A549 (cell line): ENCODE measurements around the gene LHX4. TPM values are rescaled to one million over a fixed set of nuclear protein-coding genes. Genes with fewer than 3 reads are reported as not detected.

ENCODE experiments used
- ATAC-seq, 2 experiments: fragments of 200-7000 bp in 1 of 2; fragments of >200 bp in 1 of 2; cut with Nextera tagmentation in 1 of 2; cut with Tn5 transposase in 1 of 2; 3 replicates each; pipeline versions ENCODE4 v1.8.0 to v1.9.1; 2018 to 2020; ENCODE audit warnings: mild to moderate bottlenecking in 1 of 2, moderate library complexity in 1 of 2
- CTCF ChIA-PET: fragments of 300-600 bp; sonication (Branson Sonifier 250); formaldehyde crosslinking; extraction: SDS; loops from one replicate; lab custom pipeline; 2021; ENCODE audit warnings: antibody characterized with exemption, inconsistent platforms; lab: Yijun Ruan, JAX
- POLR2A ChIA-PET: fragments of 350-600 bp; formaldehyde crosslinking; extraction: SDS; loops from one replicate; lab custom pipeline; 2021; ENCODE audit warnings: antibody characterized with exemption, inconsistent platforms; lab: Yijun Ruan, JAX
- DNase-seq, 2 experiments: peaks; one replicate each; pipeline versions ENCODE4 v3.0.0 to v3.0.0-alpha.2; 2011 to 2016; ENCODE audit warnings: low read depth in 1 of 2, low spot score in 1 of 2
- FAIRE-seq: peaks from 2 replicates; lab custom pipeline; 2011; peaks lifted over from hg19 to GRCh38; lab: Jason Lieb, UNC
- H3K27ac ChIP-seq, 2 experiments: fragments of >200 bp; sonication (Bioruptor Twin); formaldehyde crosslinking; 3 replicates each; pipeline ENCODE4 v1.5.1; 2016 to 2017
- H3K4me1 ChIP-seq: fragments of >200 bp; sonication (Bioruptor Twin); formaldehyde crosslinking; 3 replicates; pipeline ENCODE4 v1.6.1; 2016
- H3K4me2 ChIP-seq: fragments of >200 bp; sonication (Bioruptor Twin); formaldehyde crosslinking; 3 replicates; pipeline ENCODE4 v1.6.1; 2016
- H3K4me3 ChIP-seq: fragments of >200 bp; sonication (Bioruptor Twin); formaldehyde crosslinking; 3 replicates; pipeline ENCODE4 v1.5.1; 2016
- H3K9me3 ChIP-seq: fragments of >200 bp; sonication (Bioruptor Twin); formaldehyde crosslinking; 3 replicates; pipeline ENCODE4 v1.6.1; 2016
- BCL3 ChIP-seq: fragments of >200 bp; sonication (Bioruptor Twin); formaldehyde crosslinking; IDR thresholded peaks from 3 replicates; pipeline ENCODE4 v1.6.1; 2016
- CHD2 ChIP-seq: fragments of 150-350 bp; IDR thresholded peaks from 2 replicates; pipeline ENCODE4 v1.6.1; 2014; ENCODE audit warnings: low read length; ENCODE audit not compliant: partially characterized antibody
- CHD4 ChIP-seq: fragments of 200-600 bp; sonication (generic); IDR thresholded peaks from 2 replicates; pipeline ENCODE4 v1.6.1; 2016; ENCODE audit warnings: antibody characterized with exemption, mild to moderate bottlenecking, borderline replicate concordance
- CTCF ChIP-seq: fragments of >200 bp; sonication (Bioruptor Twin); formaldehyde crosslinking; IDR thresholded peaks from 3 replicates; pipeline ENCODE4 v1.5.1; 2016
- EHF ChIP-seq: fragments of 250-450 bp; sonication (Bioruptor Pico); IDR thresholded peaks from 2 replicates; pipeline ENCODE4 v1.5.0; 2020; ENCODE audit warnings: mild to moderate bottlenecking
- EP300 ChIP-seq, 2 experiments: fragments of >200 bp; sonication (Bioruptor Twin); formaldehyde crosslinking; IDR thresholded peaks; 2 replicates in 1 of 2; 3 replicates in 1 of 2; pipeline ENCODE4 v1.6.1; 2016 to 2017
- HEYL ChIP-seq: fragments of 250-450 bp; sonication (Bioruptor Pico); IDR thresholded peaks from 2 replicates; pipeline ENCODE4 v1.8.0; 2021; ENCODE audit warnings: mild to moderate bottlenecking, moderate library complexity
- HMGXB4 ChIP-seq: fragments of 250-450 bp; sonication (Bioruptor Pico); IDR thresholded peaks from 2 replicates; pipeline ENCODE4 v1.5.0; 2021; ENCODE audit warnings: mild to moderate bottlenecking, moderate library complexity, borderline replicate concordance
- HOXB13 ChIP-seq: fragments of 250-450 bp; sonication (Bioruptor Pico); IDR thresholded peaks from 2 replicates; pipeline ENCODE4 v1.5.0; 2020; ENCODE audit warnings: low read depth, mild to moderate bottlenecking, moderate library complexity
- KDM5A ChIP-seq: fragments of 200-600 bp; sonication (generic); IDR thresholded peaks from 2 replicates; pipeline ENCODE4 v1.6.1; 2016; ENCODE audit warnings: antibody characterized with exemption, mild to moderate bottlenecking
- NFE2L2 ChIP-seq: fragments of 150-350 bp; conservative IDR thresholded peaks from 2 replicates; pipeline ENCODE4 v1.6.1; 2014; ENCODE audit warnings: low read length
- PBX3 ChIP-seq: IDR thresholded peaks from 2 replicates; pipeline ENCODE4 v1.6.1; 2012
- PHF8 ChIP-seq: fragments of 200-600 bp; sonication (generic); IDR thresholded peaks from 2 replicates; pipeline ENCODE4 v1.6.1; 2016; ENCODE audit warnings: low read depth, mild to moderate bottlenecking, antibody characterized with exemption, moderate library complexity, borderline replicate concordance
- POLR2A ChIP-seq: IDR thresholded peaks from 2 replicates; pipeline ENCODE4 v1.6.1; 2012; ENCODE audit warnings: mild to moderate bottlenecking, low read length
- RCOR1 ChIP-seq: fragments of 150-350 bp; IDR thresholded peaks from 2 replicates; pipeline ENCODE4 v1.6.1; 2014; ENCODE audit warnings: antibody characterized with exemption, low read length, low read depth
- RFX5 ChIP-seq: fragments of 450-650 bp; IDR thresholded peaks from 2 replicates; pipeline ENCODE4 v1.7.1; 2014; ENCODE audit warnings: antibody characterized with exemption, mild to moderate bottlenecking, moderate library complexity
- SMC3 ChIP-seq: fragments of >200 bp; sonication (Bioruptor Twin); formaldehyde crosslinking; IDR thresholded peaks from 3 replicates; pipeline ENCODE4 v1.6.1; 2018; ENCODE audit warnings: inconsistent platforms
- SREBF2 ChIP-seq: fragments of 450-650 bp; IDR thresholded peaks from 2 replicates; pipeline ENCODE4 v1.6.1; 2014; ENCODE audit warnings: mild to moderate bottlenecking, moderate library complexity
- ZNF302 ChIP-seq: fragments of 250-450 bp; sonication (Bioruptor Pico); IDR thresholded peaks from 2 replicates; pipeline ENCODE4 v1.9.0; 2021; ENCODE audit warnings: inconsistent platforms, mild to moderate bottlenecking, moderate library complexity
- ZSCAN20 ChIP-seq: fragments of 250-450 bp; sonication (Bioruptor Pico); IDR thresholded peaks from 2 replicates; pipeline ENCODE4 v1.8.0; 2022; ENCODE audit warnings: mild to moderate bottlenecking, moderate library complexity
- WGBS: methylation state at CpG from one replicate; pipeline ENCODE4 v1.1.6; 2017; ENCODE audit errors: missing lambda C conversion rate; 5-methylcytosine and 5-hydroxymethylcytosine counted together
- polyA plus RNA-seq, 4 experiments: library from polyadenylated mRNA; depleted of rRNA in 3 of 4; stranded (reverse); fragments of >200 nt; fragmentation: RNase III in 1 of 4; extraction: RNeasy Plus Mini Kit Qiagen cat#74134 plus additional on column Dnase treatment in 1 of 4; gene quantifications; 2 replicates in 3 of 4; 3 replicates in 1 of 4; pipeline ENCODE4 v1.2.3, GENCODE V29; 2011 to 2017
- TF ChIP-seq, protein P1 (sequence below): fragments of >200 bp; sonication (Bioruptor Twin); formaldehyde crosslinking; IDR thresholded peaks from 2 replicates; pipeline ENCODE4 v1.6.1; 2016

LHX4 gene
- polyA plus RNA-seq, 2 of the 4 experiments (the other 2 are of a cell fraction) = 0.62 to 0.80 TPM

DNA sequence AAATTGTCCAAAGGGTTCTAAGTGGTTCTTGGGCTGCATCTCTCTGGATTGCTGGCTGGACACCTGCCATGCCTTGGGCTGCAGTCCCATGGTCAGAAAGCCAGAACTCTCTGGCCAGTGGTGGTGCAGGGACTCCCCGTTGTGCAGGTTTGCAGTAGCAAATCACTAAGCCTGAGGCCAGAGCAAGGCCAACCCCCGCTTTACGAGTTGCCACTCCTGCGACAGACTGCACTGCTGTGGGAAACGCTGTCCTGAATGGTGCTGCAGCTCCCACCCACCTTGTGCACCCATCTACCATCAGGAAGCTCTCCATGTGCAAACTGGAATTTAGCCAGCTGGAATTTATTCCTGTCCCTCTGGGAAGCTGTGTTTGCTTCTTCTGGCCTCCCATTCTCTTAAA lies 45.7 kb downstream of the LHX4 start:
- no peak for DNase-seq
- Histone ChIP-seq H3K27ac (no peak overlapping the region), H3K4me3 (no peak overlapping the region), H3K9me3 (no peaks in the 10 kb centered on the region), H3K4me1 (peaks cover 5% of the 10 kb centered on the region; the same call in 2 of the 3 replicates), H3K4me2 (no peak overlapping the region)
- FAIRE-seq = no peak
- no peak for TF ChIP-seq ZSCAN20
- TF ChIP-seq ZNF302 (CRISPR knock-in tag) = no peak
- TF ChIP-seq EHF (CRISPR knock-in tag) = no peak
- TF ChIP-seq NFE2L2 = no peak
- no peak for TF ChIP-seq BCL3
- TF ChIP-seq HMGXB4 (CRISPR knock-in tag) = no peak
- no peak for TF ChIP-seq EP300 (IDR thresholded peaks at IDR 0.05)
- TF ChIP-seq HOXB13 (CRISPR knock-in tag) = no peak
- POLR2A ChIA-PET = no interaction called here
- no peak for ATAC-seq
- WGBS = 95% methylated on average over 5 of the region's 5 CpGs
- CTCF ChIA-PET = interaction anchor here (2.6 kb wide), 1 partner anchor 207 kb away, joined by 6 read pairs; no protein-coding TSS in a partner anchor

- no peak overlapping the region for H3K27ac ChIP-seq
- H3K4me2 ChIP-seq = no peak overlapping the region
- TF ChIP-seq HEYL (no peak), PBX3 (no peak), POLR2A (no peak), KDM5A (no peak), CHD2 (no peak), RCOR1 (no peak), SMC3 (no peak), BCL3 (no peak), CTCF (no peak), CHD4 (no peak), PHF8 (no peak), RFX5 (no peak), SREBF2 (no peak), EP300 (IDR thresholded peaks at IDR 0.05) (no peak)
- TF ChIP-seq, protein P1, sequence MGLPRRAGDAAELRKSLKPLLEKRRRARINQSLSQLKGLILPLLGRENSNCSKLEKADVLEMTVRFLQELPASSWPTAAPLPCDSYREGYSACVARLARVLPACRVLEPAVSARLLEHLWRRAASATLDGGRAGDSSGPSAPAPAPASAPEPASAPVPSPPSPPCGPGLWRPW = no peak
- TF ChIP-seq, all 56 proteins: peak for 0
- ATAC-seq (no peak), FAIRE-seq (no peak), DNase-seq (no peak)
- Histone ChIP-seq H3K4me1 (peaks cover 5% of the 10 kb centered on the region; the same call in 1 of the 3 replicates), H3K9me3 (no peaks in the 10 kb centered on the region), H3K4me3 (no peak overlapping the region)
- 90% methylated on average over 5 of the region's 5 CpGs for WGBS
- ChIA-PET CTCF (interaction anchor here (1.4 to 2.6 kb wide), 3 partner anchors 10 to 205 kb away, joined by 3 to 9 read pairs (median 6); no protein-coding TSS in a partner anchor), POLR2A (no interaction called here)
These were observed 47.6 kb downstream of the LHX4 start for GRCh38 chr1:180277476-180278193.
